SJCRH30 (cell line): ENCODE measurements around the gene NINL. TPM values are rescaled to one million over a fixed set of nuclear protein-coding genes. Genes with fewer than 3 reads are reported as not detected.

Experiments
- DNase-seq, 2 experiments: peaks; one replicate each; pipeline ENCODE4 v3.0.0-alpha.2; 2015 to 2020
- H3K27ac ChIP-seq: fragments of 250-450 bp; sonication (Bioruptor Pico); 2 replicates; pipeline ENCODE4 v1.5.1; 2020; ENCODE audit warnings: mild to moderate bottlenecking, moderate library complexity
- H3K27me3 ChIP-seq: fragments of 250-450 bp; sonication (Bioruptor Pico); 2 replicates; pipeline ENCODE4 v1.5.1; 2020; ENCODE audit warnings: mild to moderate bottlenecking, moderate library complexity
- H3K36me3 ChIP-seq: fragments of 250-450 bp; sonication (Bioruptor Pico); 2 replicates; pipeline ENCODE4 v1.5.1; 2020; ENCODE audit warnings: mild to moderate bottlenecking, moderate library complexity
- H3K4me1 ChIP-seq: fragments of 250-450 bp; sonication (Bioruptor Pico); 2 replicates; pipeline ENCODE4 v1.5.1; 2020; ENCODE audit warnings: mild to moderate bottlenecking, moderate library complexity
- H3K4me3 ChIP-seq: fragments of 250-450 bp; sonication (Bioruptor Pico); 2 replicates; pipeline ENCODE4 v1.5.1; 2020; ENCODE audit warnings: mild to moderate bottlenecking, moderate library complexity
- H3K9me3 ChIP-seq: fragments of 250-450 bp; sonication (Bioruptor Pico); replicated peaks from 2 replicates; pipeline ENCODE4 v1.5.1; 2020; ENCODE audit warnings: mild to moderate bottlenecking, moderate library complexity
- total RNA-seq: library from RNA; depleted of rRNA; stranded (reverse); fragments of >200 nt; shearing (Covaris generic); gene quantifications from 2 replicates; pipeline ENCODE4 v1.2.3, GENCODE V29; 2014

Gene NINL
- total RNA-seq, 1 experiment from 2014 or later, result 18.1 TPM

- no peaks in the 10 kb centered on the region for H3K4me1 ChIP-seq
- H3K27me3 ChIP-seq, result no peaks in the 10 kb centered on the region
- peaks cover 19% of the 10 kb centered on the region; the same call in 1 of the 2 replicates for H3K36me3 ChIP-seq
- no peak for DNase-seq
- no peak overlapping the region for H3K4me3 ChIP-seq
- no peak overlapping the region for H3K27ac ChIP-seq
- no peaks in the 10 kb centered on the region for H3K9me3 ChIP-seq
These were observed 97.4 kb downstream of the NINL start for GRCh38 chr20:25487975-25488374.

GRCh38 chr20:25487306-25487705 is 98.0 kb downstream of the NINL start:
- peaks cover 19% of the 10 kb centered on the region; the same call in 1 of the 2 replicates for H3K36me3 ChIP-seq
- no peak for DNase-seq
- no peaks in the 10 kb centered on the region for H3K9me3 ChIP-seq
- H3K4me1 ChIP-seq, result no peaks in the 10 kb centered on the region
- H3K27me3 ChIP-seq, result no peaks in the 10 kb centered on the region
- no peak overlapping the region for H3K4me3 ChIP-seq
- H3K27ac ChIP-seq, result no peak overlapping the region

- no peak for DNase-seq
- no peaks in the 10 kb centered on the region for H3K4me1 ChIP-seq
- H3K27me3 ChIP-seq, result no peaks in the 10 kb centered on the region
- peaks cover 25% of the 10 kb centered on the region for H3K36me3 ChIP-seq
- no peak overlapping the region for H3K27ac ChIP-seq
- H3K4me3 ChIP-seq, result no peak overlapping the region
- no peaks in the 10 kb centered on the region for H3K9me3 ChIP-seq
These were observed 99.0 kb downstream of the NINL start for GRCh38 chr20:25486377-25486776.

GRCh38 chr20:25485872-25486271 is 99.5 kb downstream of the NINL start:
- DNase-seq, result no peak
- Histone ChIP-seq H3K4me1 (no peaks in the 10 kb centered on the region), H3K27me3 (no peaks in the 10 kb centered on the region), H3K9me3 (no peaks in the 10 kb centered on the region), H3K27ac (no peak overlapping the region), H3K36me3 (peaks cover 25% of the 10 kb centered on the region), H3K4me3 (no peak overlapping the region)

- H3K27ac ChIP-seq, result no peak overlapping the region
- H3K4me1 ChIP-seq, result no peaks in the 10 kb centered on the region
- DNase-seq, result no peak
- no peaks in the 10 kb centered on the region for H3K27me3 ChIP-seq
- H3K9me3 ChIP-seq, result no peaks in the 10 kb centered on the region
- peaks cover 25% of the 10 kb centered on the region for H3K36me3 ChIP-seq
- H3K4me3 ChIP-seq, result no peak overlapping the region
These were observed 100.3 kb downstream of the NINL start for GRCh38 chr20:25484911-25485511.

- H3K27ac ChIP-seq, result no peak overlapping the region
- no peak for DNase-seq
- no peaks in the 10 kb centered on the region for H3K4me1 ChIP-seq
- no peaks in the 10 kb centered on the region for H3K9me3 ChIP-seq
- peaks cover 25% of the 10 kb centered on the region for H3K36me3 ChIP-seq
- no peaks in the 10 kb centered on the region for H3K27me3 ChIP-seq
- no peak overlapping the region for H3K4me3 ChIP-seq
These were observed 101.0 kb downstream of the NINL start for GRCh38 chr20:25484224-25484846.

GRCh38 chr20:25483431-25484132 is 101.7 kb downstream of the NINL start:
- Histone ChIP-seq H3K4me3 (no peak overlapping the region), H3K4me1 (no peaks in the 10 kb centered on the region), H3K9me3 (no peaks in the 10 kb centered on the region), H3K36me3 (peaks cover 25% of the 10 kb centered on the region), H3K27ac (no peak overlapping the region), H3K27me3 (no peaks in the 10 kb centered on the region)
- DNase-seq, result no peak

- DNase-seq, result no peak
- Histone ChIP-seq H3K27ac (no peak overlapping the region), H3K4me1 (no peaks in the 10 kb centered on the region), H3K27me3 (no peaks in the 10 kb centered on the region), H3K4me3 (no peak overlapping the region), H3K36me3 (peaks cover 25% of the 10 kb centered on the region), H3K9me3 (no peaks in the 10 kb centered on the region)
These were observed 103.4 kb downstream of the NINL start for GRCh38 chr20:25481918-25482253.

DNA sequence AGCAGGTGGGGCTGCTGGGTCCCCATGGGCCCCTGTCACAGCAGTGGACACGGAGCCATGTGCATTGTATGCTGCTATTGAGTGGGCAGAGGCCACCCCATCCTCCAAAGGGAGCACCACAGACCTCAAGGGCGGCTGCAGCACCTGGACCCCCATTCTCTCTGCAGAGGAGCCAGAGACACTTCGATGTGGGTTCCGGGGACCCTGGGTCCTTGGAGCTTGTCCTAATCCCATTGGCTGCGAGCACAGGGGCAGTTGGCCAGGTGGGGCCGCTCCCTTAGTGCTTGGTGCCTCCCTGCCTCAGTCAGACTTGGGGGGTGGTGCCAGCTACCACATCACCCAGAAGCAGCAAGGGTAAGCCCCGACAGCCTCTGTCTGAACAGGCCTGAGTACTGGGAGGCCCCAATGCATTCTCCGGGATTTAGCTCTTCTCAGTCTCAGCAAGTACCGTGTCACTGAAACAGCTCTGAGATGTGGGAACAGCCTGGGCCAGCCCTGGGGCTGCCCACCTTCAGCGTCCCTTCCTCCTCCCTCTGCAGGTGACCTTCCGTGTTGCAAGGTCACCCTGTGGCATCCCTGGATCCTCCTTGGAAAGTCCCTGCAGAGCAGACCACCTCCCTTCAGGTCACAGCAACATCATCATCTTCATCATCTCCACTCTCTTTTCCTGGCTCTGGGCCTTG is 104.0 kb downstream of the NINL start:
- DNase-seq, result no peak
- Histone ChIP-seq H3K4me1 (no peaks in the 10 kb centered on the region), H3K27ac (no peak overlapping the region), H3K27me3 (no peaks in the 10 kb centered on the region), H3K4me3 (no peak overlapping the region), H3K9me3 (no peaks in the 10 kb centered on the region), H3K36me3 (peaks cover 25% of the 10 kb centered on the region)

- Histone ChIP-seq H3K27me3 (no peaks in the 10 kb centered on the region), H3K27ac (no peak overlapping the region), H3K4me1 (no peaks in the 10 kb centered on the region), H3K9me3 (no peaks in the 10 kb centered on the region), H3K36me3 (peaks cover 29% of the 10 kb centered on the region), H3K4me3 (no peak overlapping the region)
- DNase-seq, result no peak
These were observed 104.5 kb downstream of the NINL start for GRCh38 chr20:25480797-25481196.

GRCh38 chr20:25480156-25480555 is 105.2 kb downstream of the NINL start:
- DNase-seq, result no peak
- H3K4me1 ChIP-seq, result no peaks in the 10 kb centered on the region
- H3K4me3 ChIP-seq, result no peak overlapping the region
- no peaks in the 10 kb centered on the region for H3K27me3 ChIP-seq
- peaks cover 29% of the 10 kb centered on the region for H3K36me3 ChIP-seq
- H3K27ac ChIP-seq, result no peak overlapping the region
- H3K9me3 ChIP-seq, result no peaks in the 10 kb centered on the region

GRCh38 chr20:25479638-25480037 is 105.7 kb downstream of the NINL start:
- peaks cover 29% of the 10 kb centered on the region for H3K36me3 ChIP-seq
- H3K9me3 ChIP-seq, result no peaks in the 10 kb centered on the region
- H3K4me1 ChIP-seq, result no peaks in the 10 kb centered on the region
- H3K27me3 ChIP-seq, result no peaks in the 10 kb centered on the region
- no peak overlapping the region for H3K4me3 ChIP-seq
- DNase-seq, result no peak
- H3K27ac ChIP-seq, result no peak overlapping the region

GRCh38 chr20:25478889-25479568 is 106.3 kb downstream of the NINL start:
- no peak for DNase-seq
- no peaks in the 10 kb centered on the region for H3K4me1 ChIP-seq
- H3K36me3 ChIP-seq, result peaks cover 29% of the 10 kb centered on the region
- H3K27ac ChIP-seq, result no peak overlapping the region
- H3K27me3 ChIP-seq, result no peaks in the 10 kb centered on the region
- no peaks in the 10 kb centered on the region for H3K9me3 ChIP-seq
- no peak overlapping the region for H3K4me3 ChIP-seq

GRCh38 chr20:25477014-25477882 is 108.1 kb downstream of the NINL start:
- Histone ChIP-seq H3K4me1 (no peaks in the 10 kb centered on the region), H3K27ac (no peak overlapping the region), H3K36me3 (peaks cover 26% of the 10 kb centered on the region), H3K4me3 (no peak overlapping the region), H3K9me3 (no peaks in the 10 kb centered on the region), H3K27me3 (no peaks in the 10 kb centered on the region)
- DNase-seq, result no peak
